OCI-LY3 (cell line): ENCODE data around the gene OR9K2.
"Not testable (repeated sequence)": the region's sequence is repeated elsewhere in the genome, so short reads cannot be mapped to it uniquely, and the experiment has no call there.

Source experiments
- H2AFZ ChIP-seq: fragments of 200-600, 300-600 bp; shearing (Covaris generic); 2 replicates; pipeline ENCODE4 v1.6.0; 2014; ENCODE audit warnings: antibody characterized with exemption, low read depth, low read length
- H3K27ac ChIP-seq: fragments of 200-600, 300-600 bp; sonication (generic); 2 replicates; pipeline ENCODE4 v1.5.1; 2014; ENCODE audit warnings: mild to moderate bottlenecking, low read length, moderate library complexity, mixed read lengths
- H3K27me3 ChIP-seq: fragments of 200-600, 300-600 bp; sonication (generic); 2 replicates; pipeline ENCODE4 v1.6.1; 2014; ENCODE audit warnings: low read depth, low read length, mixed read lengths
- H3K36me3 ChIP-seq: fragments of 200-600, 300-600 bp; sonication (generic); replicated peaks from 2 replicates; pipeline ENCODE3; 2014; ENCODE audit warnings: low read depth, low read length, mixed read lengths
- H3K4me1 ChIP-seq: fragments of 300-600, 200-600 bp; sonication (generic); 2 replicates; pipeline ENCODE4 v1.6.1; 2014; ENCODE audit warnings: low read length, mixed read lengths
- H3K4me2 ChIP-seq: fragments of 200-600, 300-600 bp; sonication (generic); 2 replicates; pipeline ENCODE4 v1.6.1; 2014; ENCODE audit warnings: low read length, mixed read lengths
- H3K4me3 ChIP-seq: fragments of 300-600, 200-600 bp; sonication (generic); 2 replicates; pipeline ENCODE4 v1.5.1; 2014; ENCODE audit warnings: antibody characterized with exemption, mild to moderate bottlenecking, low read length, moderate library complexity
- H3K79me2 ChIP-seq: fragments of 300-600, 200-600 bp; shearing (Covaris generic); 2 replicates; pipeline ENCODE4 v1.6.1; 2014; ENCODE audit warnings: mild to moderate bottlenecking, low read length, mixed read lengths
- H3K9ac ChIP-seq: fragments of 300-600, 200-600 bp; shearing (Covaris generic); 2 replicates; pipeline ENCODE4 v1.6.0; 2014; ENCODE audit warnings: mild to moderate bottlenecking, low read length, moderate library complexity
- H3K9me3 ChIP-seq: fragments of 200-600, 300-600 bp; shearing (Covaris generic); 2 replicates; pipeline ENCODE4 v1.6.1; 2014; ENCODE audit warnings: low read length, mixed read lengths; ENCODE audit not compliant: insufficient read depth
- H4K20me1 ChIP-seq: fragments of 200-600, 300-600 bp; sonication (generic); 2 replicates; pipeline ENCODE4 v1.6.1; 2016; ENCODE audit warnings: low read length, mixed read lengths; ENCODE audit not compliant: insufficient read depth
- EZH2phosphoT487 ChIP-seq: fragments of 200-600 bp; shearing (Covaris generic); IDR thresholded peaks from 2 replicates; pipeline ENCODE4 v1.6.1; 2018; ENCODE audit warnings: antibody characterized with exemption, mixed run types, low read depth
- TF ChIP-seq, protein P1 (sequence below): fragments of 200-600, 300-600 bp; sonication (generic); IDR thresholded peaks from 2 replicates; pipeline ENCODE4 v1.5.1; 2014; ENCODE audit warnings: antibody characterized with exemption, low read length, low read depth

The OR9K2 gene

DNA sequence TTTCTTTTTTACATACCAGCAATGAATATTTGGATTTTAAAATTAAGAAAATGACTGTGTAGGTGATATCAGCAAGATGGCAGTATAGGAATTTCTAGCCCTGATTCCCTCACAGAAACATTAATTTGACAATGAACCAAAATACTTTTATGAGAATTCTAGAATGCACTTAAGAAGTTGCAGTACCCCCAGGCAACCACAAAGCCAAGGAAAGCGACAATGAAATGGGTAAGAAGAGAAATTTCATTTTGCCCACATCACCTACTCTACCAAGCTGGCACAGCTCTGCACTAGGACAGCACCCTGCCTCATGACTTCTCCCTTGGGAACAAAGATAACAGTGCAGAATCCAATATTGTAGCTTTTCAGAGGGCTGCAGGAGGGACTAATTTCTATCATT lies 6.6 kb downstream of the OR9K2 start:
- no peaks in the 10 kb centered on the region for H3K4me1 ChIP-seq
- no peak overlapping the region for H3K4me2 ChIP-seq
- H3K36me3 ChIP-seq, result no peaks in the 10 kb centered on the region
- H3K27ac ChIP-seq, result no peak overlapping the region
- peaks cover 11% of the 10 kb centered on the region for H3K27me3 ChIP-seq
- no peak overlapping the region for H2AFZ ChIP-seq
- no peak overlapping the region for H3K9ac ChIP-seq
- no peaks in the 10 kb centered on the region for H3K79me2 ChIP-seq
- TF ChIP-seq, protein P1, sequence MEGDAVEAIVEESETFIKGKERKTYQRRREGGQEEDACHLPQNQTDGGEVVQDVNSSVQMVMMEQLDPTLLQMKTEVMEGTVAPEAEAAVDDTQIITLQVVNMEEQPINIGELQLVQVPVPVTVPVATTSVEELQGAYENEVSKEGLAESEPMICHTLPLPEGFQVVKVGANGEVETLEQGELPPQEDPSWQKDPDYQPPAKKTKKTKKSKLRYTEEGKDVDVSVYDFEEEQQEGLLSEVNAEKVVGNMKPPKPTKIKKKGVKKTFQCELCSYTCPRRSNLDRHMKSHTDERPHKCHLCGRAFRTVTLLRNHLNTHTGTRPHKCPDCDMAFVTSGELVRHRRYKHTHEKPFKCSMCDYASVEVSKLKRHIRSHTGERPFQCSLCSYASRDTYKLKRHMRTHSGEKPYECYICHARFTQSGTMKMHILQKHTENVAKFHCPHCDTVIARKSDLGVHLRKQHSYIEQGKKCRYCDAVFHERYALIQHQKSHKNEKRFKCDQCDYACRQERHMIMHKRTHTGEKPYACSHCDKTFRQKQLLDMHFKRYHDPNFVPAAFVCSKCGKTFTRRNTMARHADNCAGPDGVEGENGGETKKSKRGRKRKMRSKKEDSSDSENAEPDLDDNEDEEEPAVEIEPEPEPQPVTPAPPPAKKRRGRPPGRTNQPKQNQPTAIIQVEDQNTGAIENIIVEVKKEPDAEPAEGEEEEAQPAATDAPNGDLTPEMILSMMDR, result no peak
- no peak for TF ChIP-seq EZH2phosphoT487
- no peaks in the 10 kb centered on the region for H4K20me1 ChIP-seq
- H3K9me3 ChIP-seq, result no peaks in the 10 kb centered on the region
- no peak overlapping the region for H3K4me3 ChIP-seq

DNA sequence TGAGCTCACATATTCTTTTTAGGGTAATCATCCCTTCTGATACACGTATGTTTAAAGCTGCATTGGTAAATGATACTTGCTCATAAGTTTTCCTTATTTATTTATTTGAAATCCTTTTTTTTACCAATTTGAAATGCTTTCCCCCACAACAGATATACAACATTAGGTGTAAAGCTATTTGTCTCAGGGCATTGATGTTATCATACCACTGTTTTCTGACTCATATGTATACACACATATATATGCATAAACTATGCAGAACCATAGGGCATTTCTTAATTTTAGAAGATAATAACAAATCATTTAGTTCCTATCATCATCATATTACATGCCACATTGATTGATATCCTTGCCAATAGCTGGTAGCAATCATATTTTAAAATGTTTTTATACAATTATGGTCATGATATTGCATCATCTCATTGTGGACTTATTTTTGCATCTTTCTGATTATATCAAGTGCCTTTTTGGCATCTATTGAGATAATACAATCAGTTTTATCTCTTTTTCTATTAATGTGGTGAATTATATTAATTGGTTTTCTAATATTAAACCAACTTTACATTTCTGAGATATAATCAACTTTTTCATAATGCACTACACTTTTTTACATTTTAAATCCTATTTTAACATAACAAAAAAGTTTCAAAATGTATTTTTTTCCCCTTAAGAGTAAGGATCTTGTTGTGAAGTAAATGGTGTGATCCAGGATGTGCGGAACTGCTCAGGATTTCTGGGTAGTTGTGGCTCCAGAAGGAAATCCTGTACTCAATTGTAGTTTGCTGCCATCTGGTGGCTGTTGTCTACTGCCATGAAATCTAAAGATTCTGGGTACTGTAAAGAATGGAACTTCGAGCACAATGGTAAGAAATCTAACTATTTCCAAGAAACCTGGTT lies 16.7 kb downstream of the OR9K2 start:
- Histone ChIP-seq H3K4me2 (peak overlapping the region; percentile 43), H3K4me1 (no peaks in the 10 kb centered on the region), H2AFZ (peak overlapping the region; percentile 63), H3K79me2 (no peaks in the 10 kb centered on the region), H3K27ac (no peak overlapping the region), H3K27me3 (no peaks in the 10 kb centered on the region), H3K9ac (no peak overlapping the region), H3K9me3 (no peaks in the 10 kb centered on the region), H3K4me3 (no peak overlapping the region), H3K36me3 (no peaks in the 10 kb centered on the region), H4K20me1 (no peaks in the 10 kb centered on the region)
- TF ChIP-seq, protein P1, result peak; percentile 88
- no peak for TF ChIP-seq EZH2phosphoT487

DNA sequence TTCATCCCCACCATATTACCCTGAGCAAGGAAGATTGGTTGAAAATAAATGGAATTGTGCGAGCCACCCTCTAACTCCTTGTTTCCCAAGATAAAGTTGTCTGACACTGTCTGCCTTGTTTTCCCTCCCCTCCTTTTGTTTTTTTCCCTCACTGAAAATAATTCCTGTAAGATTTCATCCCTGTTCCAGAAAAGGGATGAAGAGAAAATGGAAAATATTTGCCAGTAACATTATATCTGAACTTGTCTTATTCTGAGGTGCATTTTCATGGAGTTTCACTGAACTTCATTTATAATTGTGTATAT lies 17.3 kb downstream of the OR9K2 start:
- TF ChIP-seq, protein P1, result no peak
- TF ChIP-seq EZH2phosphoT487, result no peak
- 0 out of 2 replicates have a peak overlapping the region, but pooled peaks have one; percentile 20 for H2AFZ ChIP-seq
- no peaks in the 10 kb centered on the region for H3K4me1 ChIP-seq
- peak overlapping the region; percentile 43; the same call in 1 of the 2 replicates for H3K4me2 ChIP-seq
- no peak overlapping the region for H3K4me3 ChIP-seq
- no peaks in the 10 kb centered on the region for H3K9me3 ChIP-seq
- H3K36me3 ChIP-seq, result no peaks in the 10 kb centered on the region
- H3K9ac ChIP-seq, result no peak overlapping the region
- no peaks in the 10 kb centered on the region for H3K79me2 ChIP-seq
- no peaks in the 10 kb centered on the region for H3K27me3 ChIP-seq
- no peaks in the 10 kb centered on the region for H4K20me1 ChIP-seq
- no peak overlapping the region for H3K27ac ChIP-seq

DNA sequence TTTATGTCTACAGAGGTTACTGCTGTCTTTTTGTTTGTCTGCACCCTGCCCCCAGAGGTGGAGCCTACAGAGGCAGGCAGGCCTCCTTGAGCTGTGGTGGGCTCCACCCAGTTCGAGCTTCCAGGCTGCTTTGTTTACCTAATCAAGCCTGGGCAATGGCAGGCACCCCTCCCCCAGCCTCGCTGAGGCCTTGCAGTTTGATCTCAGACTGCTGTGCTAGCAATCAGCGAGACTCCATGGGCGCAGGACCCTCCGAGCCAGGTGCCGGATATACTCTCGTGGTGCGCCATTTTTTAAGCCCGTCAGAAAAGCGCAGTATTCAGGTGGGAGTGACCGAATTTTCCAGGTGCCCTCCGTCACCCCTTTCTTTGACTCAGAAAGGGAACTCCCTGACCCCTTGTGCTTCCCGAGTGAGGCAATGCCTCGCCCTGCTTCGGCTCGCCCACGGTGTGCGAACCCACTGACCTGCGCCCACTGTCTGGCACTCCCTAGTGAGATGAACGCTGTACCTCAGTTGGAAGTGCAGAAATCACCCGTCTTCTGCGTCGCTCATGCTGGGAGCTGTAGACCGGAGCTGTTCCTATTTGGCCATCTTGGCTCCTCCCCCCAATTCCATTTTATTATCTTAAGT lies 40.9 kb downstream of the OR9K2 start:
- H3K4me1 ChIP-seq, H3K36me3 ChIP-seq, H3K9me3 ChIP-seq, H3K27ac ChIP-seq, H3K4me3 ChIP-seq, H3K9ac ChIP-seq, H3K4me2 ChIP-seq, H2AFZ ChIP-seq, H3K79me2 ChIP-seq, H4K20me1 ChIP-seq, H3K27me3 ChIP-seq: not testable (repeated sequence)
